Omental fat pad (tissue), 4 donors: ENCODE data around the gene TBL1X. TPM values are rescaled to one million over a fixed set of nuclear protein-coding genes. Genes with fewer than 3 reads are reported as not detected.
"Not testable (repeated sequence)": the region's sequence is repeated elsewhere in the genome, so short reads cannot be mapped to it uniquely, and the experiment has no call there.

Source experiments
- ATAC-seq: fragments of 150-250 bp; one replicate; pipeline ENCODE4 v1.9.1; 2016; ENCODE audit warnings: mild to moderate bottlenecking, moderate library complexity; ENCODE audit not compliant: low FRiP score
- DNase-seq: peaks from one replicate; pipeline ENCODE4 v3.0.0-alpha.2; 2019; ENCODE audit warnings: low spot score
- total RNA-seq, 4 donors: library from RNA; depleted of rRNA; stranded (reverse); fragments of >200 nt; gene quantifications; one replicate each; pipeline ENCODE4 v1.1.0, GENCODE V29; 2016
- TF ChIP-seq, protein P1 (sequence below), 3 donors: fragments of 450-650 bp; IDR thresholded peaks; one replicate each; pipeline ENCODE4 v1.5.1; 2016 to 2017; ENCODE audit warnings: antibody characterized with exemption in 3 of 3, mild to moderate bottlenecking in 3 of 3, moderate library complexity in 2 of 3

TBL1X gene
- total RNA-seq, 4 donors from 2014 or later, result 13.1 to 22.7 (median 16.2) TPM

DNA sequence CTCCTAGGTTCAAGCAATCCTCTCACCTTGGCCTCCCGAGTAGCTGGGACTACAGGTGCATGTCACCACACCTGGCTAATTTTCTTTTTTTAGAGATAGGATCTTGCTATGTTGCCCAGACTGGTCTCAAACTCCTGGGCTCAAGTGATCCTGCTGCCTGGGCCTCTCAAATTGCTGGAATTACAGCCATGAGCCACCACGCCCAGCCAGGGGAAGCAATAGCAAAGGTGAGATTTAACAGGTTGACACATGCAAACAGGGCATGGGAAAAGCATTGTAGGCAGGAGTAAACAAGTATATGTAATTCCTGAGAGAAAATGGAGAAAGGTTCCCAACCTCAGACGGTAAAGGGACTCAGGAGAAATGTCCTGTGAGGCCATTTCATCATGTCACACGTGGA is 33.6 kb upstream of the TBL1X start:
- no peak for ATAC-seq
- no peak for DNase-seq
- TF ChIP-seq, protein P1, sequence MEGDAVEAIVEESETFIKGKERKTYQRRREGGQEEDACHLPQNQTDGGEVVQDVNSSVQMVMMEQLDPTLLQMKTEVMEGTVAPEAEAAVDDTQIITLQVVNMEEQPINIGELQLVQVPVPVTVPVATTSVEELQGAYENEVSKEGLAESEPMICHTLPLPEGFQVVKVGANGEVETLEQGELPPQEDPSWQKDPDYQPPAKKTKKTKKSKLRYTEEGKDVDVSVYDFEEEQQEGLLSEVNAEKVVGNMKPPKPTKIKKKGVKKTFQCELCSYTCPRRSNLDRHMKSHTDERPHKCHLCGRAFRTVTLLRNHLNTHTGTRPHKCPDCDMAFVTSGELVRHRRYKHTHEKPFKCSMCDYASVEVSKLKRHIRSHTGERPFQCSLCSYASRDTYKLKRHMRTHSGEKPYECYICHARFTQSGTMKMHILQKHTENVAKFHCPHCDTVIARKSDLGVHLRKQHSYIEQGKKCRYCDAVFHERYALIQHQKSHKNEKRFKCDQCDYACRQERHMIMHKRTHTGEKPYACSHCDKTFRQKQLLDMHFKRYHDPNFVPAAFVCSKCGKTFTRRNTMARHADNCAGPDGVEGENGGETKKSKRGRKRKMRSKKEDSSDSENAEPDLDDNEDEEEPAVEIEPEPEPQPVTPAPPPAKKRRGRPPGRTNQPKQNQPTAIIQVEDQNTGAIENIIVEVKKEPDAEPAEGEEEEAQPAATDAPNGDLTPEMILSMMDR (IDR thresholded peaks at IDR 0.05), result no peak

DNA sequence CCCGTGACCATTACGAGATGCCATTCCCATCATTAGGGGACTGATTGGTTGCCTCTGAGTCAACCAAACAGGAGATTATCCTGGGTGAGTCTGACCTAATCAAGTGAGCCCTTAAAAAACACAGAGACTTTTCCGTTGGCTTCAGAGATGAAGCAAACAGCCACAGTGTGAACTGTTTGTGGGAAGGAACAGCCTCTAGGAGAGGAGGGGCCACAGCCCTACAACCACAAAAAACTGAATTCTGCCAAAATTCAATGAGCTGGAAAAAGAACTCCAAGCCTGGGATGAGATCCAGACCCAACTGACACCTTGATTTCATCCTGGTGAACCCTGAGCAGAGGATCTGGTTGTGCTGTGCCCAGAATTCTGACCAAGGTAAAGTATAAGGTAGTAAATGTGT is 31.3 kb upstream of the TBL1X start:
- TF ChIP-seq, protein P1 (IDR thresholded peaks at IDR 0.05), result no peak

DNA sequence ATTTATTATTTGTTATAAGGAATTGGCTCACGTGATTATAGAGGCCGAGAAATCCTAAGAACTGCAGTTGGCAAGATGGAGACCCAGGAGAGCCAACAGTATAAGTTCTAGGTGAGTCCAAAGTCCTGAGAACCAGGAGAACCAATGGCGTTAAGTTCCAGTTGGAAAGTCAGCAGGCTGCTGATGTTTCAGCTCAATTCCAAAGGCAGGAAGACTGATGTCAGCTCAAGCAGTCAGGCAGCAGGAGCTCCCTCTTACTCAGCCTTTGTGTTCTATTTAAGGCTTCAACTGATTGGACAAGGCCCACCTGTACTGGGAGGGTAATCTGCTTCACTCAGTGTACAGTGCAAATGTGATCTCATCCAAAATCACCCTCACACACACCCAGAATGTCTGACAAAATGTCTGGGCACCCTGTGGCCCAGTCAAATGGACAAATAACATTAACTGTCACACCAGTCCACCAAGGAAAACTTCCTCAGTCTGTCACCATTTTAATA is 30.8 kb upstream of the TBL1X start:
- TF ChIP-seq, protein P1 (IDR thresholded peaks at IDR 0.05), result no peak
- ATAC-seq (no peak), DNase-seq (no peak)

More for the DNA sequence above, 31.3 kb upstream of the TBL1X start:
- no peak for ATAC-seq
- no peak for DNase-seq

DNA sequence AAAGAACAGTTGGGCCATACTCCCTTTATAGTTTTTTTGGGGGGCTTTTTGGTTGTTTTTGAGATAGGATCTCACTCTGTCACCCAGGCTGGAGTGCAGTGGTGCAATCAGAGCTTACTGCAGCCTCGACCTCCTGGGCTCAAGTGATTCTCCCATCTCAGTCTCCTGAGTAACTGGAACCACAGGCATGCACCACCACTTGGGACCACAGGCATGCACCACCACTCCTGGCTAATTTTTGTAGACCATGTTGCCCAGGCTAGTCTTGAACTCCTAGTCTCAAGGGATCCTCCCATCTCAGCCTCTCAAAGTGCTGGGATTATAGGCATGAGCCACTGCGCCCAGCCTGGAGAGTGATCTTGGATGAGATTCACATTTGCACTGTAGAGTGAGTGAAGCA is 29.8 kb upstream of the TBL1X start:
- ATAC-seq, DNase-seq: not testable (repeated sequence)

DNA sequence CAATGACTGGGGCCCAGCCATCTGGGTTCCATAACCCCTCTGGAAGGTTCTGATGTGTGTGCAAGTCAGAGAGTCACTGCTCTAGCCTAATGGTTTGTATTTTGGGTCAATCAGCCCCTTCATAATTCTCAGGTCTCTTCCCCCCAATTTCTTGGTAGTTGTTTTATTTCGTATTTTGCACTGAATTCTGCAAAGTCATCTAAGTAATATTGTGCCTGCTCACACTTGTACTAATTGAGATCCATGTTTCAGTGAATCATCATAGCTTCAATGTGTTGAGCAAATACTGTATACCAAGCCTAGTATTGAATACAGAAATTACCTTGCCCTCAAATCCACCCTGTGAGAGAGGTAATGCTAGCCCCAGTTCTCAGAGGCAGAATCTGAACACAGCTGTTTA is 28.0 kb upstream of the TBL1X start:
- TF ChIP-seq, protein P1 (IDR thresholded peaks at IDR 0.05), result no peak
- DNase-seq, result no peak
- no peak for ATAC-seq

DNA sequence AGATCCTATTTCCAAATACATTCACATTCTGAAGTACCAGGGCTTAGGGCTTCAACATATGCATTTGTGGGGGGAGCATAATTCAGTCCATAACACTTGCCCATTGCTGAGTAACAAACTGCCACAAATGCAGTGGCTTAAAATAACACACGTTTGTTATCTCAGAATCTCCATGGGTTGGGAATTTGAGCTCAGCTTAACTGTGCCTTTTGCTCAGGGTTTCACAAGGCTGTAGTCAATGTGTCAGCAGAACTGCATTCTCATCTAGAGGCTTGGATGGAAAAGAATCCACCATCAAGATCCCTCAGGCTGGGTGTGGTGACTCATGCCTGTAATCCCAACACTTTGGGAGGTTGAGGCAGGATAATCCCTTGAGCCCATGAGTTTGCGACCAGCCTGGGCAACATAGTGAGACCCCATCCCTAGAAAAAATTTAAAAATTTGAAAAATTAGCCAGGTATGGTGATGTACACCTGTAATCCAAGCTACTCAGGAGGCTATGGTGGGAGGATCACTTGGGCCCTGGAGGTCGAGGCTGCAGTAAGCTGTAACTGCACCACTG is 25.8 kb upstream of the TBL1X start:
- ATAC-seq, result no peak
- DNase-seq, result no peak
- TF ChIP-seq, protein P1 (IDR thresholded peaks at IDR 0.05), result no peak

DNA sequence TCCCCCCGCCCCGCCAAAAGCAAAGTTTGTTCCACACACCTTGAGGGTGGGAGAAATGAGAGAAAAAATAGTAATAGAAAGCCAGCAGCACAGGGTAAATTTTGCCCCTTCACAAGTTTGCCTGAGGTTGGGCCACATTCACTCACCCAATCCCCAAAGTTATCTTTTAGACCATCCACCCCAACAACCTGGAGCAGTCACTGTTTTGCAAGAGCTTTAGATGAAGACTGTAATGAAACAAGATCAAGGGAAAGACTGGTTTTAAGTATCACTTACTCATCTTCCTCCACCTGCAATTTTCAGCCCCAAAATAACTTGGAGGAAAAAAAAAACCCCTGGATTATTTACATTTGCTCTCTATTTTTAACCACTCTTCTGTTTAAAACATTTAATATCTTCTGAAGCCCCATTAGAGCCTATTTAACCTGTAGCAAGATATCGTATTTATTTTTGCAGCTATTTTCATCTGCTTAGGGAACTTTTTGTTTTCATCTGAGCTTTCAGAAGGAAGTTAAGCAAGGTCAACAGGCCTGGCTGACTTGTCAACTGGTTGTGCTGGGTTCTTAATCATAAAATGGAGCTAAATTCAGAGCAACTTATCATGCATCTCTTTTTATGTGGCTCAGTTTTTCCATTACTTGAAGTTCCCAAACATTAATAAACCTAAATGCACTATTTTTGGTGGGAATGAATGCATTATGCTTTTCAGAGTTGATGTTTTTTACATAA is 24.6 kb upstream of the TBL1X start:
- ATAC-seq (no peak), DNase-seq (no peak)
- TF ChIP-seq, protein P1 (IDR thresholded peaks at IDR 0.05), result no peak
